Fibroblast of villous mesenchyme (primary cell): ENCODE measurements around the gene DAB2IP. TPM values are rescaled to one million over a fixed set of nuclear protein-coding genes. Genes with fewer than 3 reads are reported as not detected.

Experiments used
- DNase-seq: peaks from one replicate; pipeline ENCODE4 v3.0.0-alpha.2; 2010; ENCODE audit warnings: low read depth
- H3K4me3 ChIP-seq: 2 replicates; pipeline ENCODE4 v1.5.1; 2011; ENCODE audit warnings: low read depth, mild to moderate bottlenecking, low read length
- CTCF ChIP-seq: IDR thresholded peaks from 2 replicates; pipeline ENCODE4 v1.5.1; 2012; ENCODE audit warnings: low read depth, mild to moderate bottlenecking, low read length; ENCODE audit not compliant: insufficient read depth
- total RNA-seq: library from RNA; depleted of rRNA; stranded (reverse); fragments of >200 nt; gene quantifications from 2 replicates; pipeline ENCODE4 v1.2.3, GENCODE V29; 2012

Gene DAB2IP
- total RNA-seq, 1 donor: 47.9 TPM

- DNase-seq: no peak
- no peak overlapping the region for H3K4me3 ChIP-seq
- no peak for TF ChIP-seq CTCF
These were observed 155.8 kb downstream of the DAB2IP start for GRCh38 chr9:121807069-121807822.

- no peak for TF ChIP-seq CTCF
- no peak overlapping the region for H3K4me3 ChIP-seq
- no peak for DNase-seq
These were observed 156.4 kb downstream of the DAB2IP start for GRCh38 chr9:121807823-121808278.

GRCh38 chr9:121808781-121809180, 157.3 kb downstream of the DAB2IP start:
- H3K4me3 ChIP-seq: no peak overlapping the region
- no peak for TF ChIP-seq CTCF

GRCh38 chr9:121809356-121810050, 158.1 kb downstream of the DAB2IP start:
- no peak for TF ChIP-seq CTCF
- no peak overlapping the region for H3K4me3 ChIP-seq
- DNase-seq: no peak

More at GRCh38 chr9:121808781-121809180, 157.3 kb downstream of the DAB2IP start:
- no peak for DNase-seq

GRCh38 chr9:121810489-121810888, 159.1 kb downstream of the DAB2IP start:
- no peak for DNase-seq
- H3K4me3 ChIP-seq: no peak overlapping the region
- no peak for TF ChIP-seq CTCF

- TF ChIP-seq CTCF: no peak
- no peak overlapping the region for H3K4me3 ChIP-seq
- DNase-seq: no peak
These were observed 159.7 kb downstream of the DAB2IP start for GRCh38 chr9:121811140-121811539.
